ENCODE results near the gene RFX2.

The RFX2 gene

DNA sequence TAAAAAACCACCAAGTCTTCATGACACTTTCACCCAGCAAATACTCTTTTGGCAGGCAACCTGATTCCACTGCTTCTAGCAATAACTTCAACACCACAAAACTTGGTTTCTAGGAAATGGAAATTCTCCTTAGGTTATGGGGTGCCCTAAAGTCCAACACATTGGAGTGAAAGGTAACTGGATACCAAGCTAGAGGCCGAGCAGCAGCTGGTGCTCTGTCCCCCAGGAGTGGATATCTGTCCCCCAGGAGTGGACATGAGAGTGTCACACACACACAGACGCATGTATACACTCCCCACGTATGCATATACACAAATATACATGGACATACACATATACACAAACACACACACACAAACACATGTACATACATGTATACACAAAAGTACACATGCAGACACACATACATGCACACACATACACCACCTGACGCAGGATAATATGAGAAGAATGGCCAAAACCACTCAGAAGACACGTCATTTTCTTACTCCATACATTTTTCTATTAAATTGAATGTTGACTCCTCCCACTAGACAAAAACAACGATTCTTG, 50.8 kb downstream of the RFX2 start:
- DNase-seq = no peak

DNA sequence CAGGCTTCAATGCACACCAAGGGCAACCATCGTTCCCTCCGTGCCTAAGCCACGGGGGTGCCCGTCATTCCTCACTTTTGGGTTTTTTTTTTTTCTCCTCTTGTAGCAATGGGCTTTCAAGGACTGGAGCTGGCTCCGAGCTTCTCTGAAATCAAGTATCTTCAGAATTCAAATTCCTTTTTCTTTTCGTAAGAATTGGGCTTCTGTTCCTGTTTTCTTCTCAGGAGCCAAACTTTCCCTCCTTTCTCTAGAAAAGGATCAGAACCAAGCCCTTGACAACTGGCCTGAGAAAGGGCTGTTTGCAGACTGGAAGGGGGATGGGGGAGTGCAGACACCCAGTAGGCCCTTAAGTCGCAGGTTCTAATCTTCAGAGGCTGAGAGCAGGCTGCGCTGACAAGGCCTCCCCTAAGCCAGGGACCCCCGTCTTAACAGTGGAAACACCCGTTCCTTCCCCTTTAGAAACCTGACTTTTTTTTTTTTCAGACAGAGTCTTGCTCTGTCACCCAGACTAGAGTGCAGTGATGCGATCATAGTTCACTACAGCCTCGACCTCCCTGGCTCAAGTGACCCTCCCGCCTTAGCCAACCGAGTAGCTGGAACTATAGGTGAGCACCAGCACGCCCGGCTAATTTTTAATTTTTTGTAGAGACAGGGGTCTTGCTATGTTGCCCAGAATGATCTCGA, 51.6 kb downstream of the RFX2 start:
- DNase-seq = no peak

DNA sequence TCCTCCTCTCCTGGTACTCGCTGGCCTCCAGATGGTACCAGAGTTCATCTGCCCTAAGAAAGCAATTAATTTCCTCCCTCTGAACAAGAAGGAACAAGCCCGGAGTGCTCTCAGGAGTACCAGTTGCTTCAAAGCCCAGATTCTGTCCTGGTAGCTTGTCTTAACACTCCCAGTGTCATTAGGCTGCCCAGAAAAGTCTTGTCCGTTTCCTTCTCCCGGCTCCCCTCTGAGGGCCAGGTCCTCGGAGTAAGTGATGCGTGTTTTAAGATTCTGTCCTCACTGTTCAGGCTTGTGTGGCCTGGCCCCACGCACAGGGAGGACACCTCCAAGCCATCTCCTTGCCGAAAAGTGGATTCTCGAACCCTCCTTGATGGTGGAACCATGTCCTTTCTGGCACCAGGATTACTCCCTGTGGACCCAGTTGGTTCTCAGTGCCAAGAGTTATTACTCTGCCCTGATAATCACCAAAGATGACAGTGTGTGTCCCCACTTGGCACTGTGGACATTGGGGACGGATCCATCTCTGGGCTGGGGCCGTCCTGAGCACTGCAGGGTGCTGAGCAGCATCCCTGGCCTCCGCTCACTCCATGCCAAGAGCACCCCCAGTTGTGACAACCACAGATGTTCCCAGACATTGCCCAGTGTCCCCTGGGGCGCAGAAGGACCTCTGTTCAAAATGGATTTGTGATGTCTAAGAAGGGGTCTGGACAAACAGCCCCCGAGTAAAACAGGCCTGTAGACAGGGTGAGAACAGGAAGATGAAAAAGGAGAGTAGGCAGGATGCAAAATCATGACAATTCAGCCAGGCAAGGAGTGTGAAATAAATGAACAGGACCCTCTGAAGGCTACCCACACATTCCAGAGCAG, 52.4 kb downstream of the RFX2 start:
- no peak for DNase-seq

DNA sequence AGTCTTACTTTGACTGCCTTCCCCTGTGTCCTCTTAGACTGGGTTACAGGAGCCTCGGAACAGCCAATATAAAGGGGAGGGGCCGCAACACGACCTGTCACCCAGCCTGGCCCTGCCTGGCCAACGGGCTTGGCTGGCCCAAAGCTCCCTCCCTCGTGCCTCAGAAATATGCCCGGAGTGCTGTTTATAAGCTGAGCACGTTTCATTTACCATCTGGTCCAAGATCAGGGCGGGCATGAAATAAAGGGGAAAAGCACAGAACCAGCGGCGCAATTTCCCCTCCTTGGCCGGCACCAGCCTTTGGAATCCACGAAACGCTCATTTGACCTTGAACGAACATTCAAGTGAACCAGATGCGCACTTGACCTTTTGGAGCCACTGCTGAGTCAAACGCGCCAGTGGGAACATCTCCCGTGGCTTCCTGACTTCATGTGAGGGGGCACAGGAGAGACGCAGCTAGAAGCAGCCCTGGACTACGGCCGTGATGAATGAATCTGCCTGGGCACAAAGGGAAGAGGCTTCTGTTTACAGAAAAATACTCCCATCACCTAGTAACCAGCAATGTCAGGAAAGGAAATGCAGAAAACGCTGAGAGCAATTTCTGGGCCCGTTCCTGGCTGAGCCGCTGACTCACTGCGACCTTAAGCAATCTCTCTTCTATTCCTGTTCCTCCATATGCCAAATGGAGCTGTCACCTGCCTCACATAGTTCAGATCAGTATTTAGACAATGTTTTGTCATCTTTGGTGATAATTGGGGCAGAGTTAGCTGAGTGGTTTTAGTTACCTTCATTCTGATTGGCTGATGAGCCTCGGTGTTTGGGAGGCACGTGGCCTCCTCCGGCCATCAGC, 53.3 kb downstream of the RFX2 start:
- DNase-seq = no peak

DNA sequence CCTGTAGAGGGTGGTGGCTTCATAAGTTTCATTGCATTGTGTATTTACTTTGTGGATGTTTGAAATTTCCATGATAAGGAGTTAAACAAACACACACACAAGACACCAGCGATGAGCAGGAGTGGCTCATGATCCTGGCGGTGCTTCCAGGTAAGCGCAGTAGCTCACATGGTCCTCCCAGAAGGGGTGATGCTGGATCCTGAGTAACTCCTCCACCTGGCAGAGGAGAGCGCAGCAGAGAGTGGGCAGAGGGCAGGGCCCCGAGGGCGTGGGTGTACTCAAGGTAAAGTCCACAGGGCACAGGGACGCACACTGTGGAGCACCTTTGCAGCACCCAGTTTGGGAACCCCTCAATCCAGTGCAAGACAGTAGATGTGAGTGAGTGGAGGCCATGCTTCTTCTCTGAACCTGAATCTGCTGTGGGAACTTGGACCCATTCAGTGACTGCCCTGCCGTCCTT, 54.0 kb downstream of the RFX2 start:
- DNase-seq = no peak

DNA sequence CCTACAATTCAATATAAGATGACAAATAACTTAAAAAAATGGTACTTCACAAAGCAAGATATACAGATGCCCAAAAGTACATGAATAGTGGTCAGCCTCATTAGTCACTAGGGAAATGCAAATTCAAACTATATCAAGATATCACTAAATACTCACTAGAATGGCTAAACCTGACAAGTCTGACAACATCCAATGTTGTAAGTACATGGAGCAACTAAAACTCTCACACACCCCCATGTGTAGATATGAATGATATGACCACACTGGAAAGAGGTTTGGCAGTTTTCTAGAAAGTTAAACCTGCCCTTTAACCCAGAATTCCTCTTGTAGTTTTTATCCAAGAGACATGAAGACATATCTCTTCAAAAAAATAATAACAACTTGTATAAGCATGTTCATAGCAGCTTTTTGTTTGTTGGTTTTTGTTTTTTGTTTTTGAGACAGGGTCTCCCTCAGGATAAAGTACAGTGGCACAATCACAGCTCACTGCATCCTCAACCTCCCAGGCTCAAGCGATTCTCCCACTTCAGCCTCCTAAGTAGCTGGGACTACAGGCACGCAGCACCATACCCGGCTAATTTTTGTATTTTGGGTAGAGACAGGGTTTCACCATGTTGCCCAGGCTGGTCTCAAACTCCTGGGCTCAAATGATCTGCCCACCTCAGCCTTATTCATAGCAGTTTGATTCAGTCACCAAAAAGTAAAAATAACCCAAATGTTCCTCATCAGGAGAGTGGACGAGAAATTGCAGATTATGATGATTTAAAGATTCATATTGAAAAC, 55.1 kb downstream of the RFX2 start:
- DNase-seq = no peak

DNA sequence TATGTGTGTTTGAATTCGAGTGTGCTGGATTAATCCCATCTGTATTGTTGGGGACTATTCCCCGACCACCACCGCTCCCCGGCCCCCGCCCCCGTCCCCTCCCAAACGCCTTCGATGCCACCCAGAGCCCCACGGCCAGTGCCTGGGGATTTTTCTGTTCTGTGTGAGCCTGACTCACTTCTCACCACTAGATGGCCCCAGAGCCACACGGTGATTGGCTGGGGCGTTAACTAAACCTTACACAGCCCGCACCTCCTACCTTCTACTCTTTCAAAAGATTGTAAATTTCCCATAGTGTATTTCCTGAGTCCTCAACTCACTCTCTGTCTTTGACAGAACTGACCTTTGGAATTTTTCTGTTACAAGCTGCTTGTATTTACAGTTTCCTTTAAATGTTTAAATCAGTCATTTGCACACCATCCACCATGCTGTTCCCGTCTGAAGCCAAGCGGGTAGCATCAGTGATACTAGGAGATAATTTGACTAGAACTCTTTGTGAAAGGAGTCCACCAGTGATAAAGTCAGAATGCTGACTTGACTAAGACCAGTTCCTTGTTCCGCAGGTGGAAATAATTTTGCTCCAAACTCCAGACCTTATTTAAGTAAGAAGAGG, 61.4 kb downstream of the RFX2 start:
- peak; percentile 84 for DNase-seq

DNA sequence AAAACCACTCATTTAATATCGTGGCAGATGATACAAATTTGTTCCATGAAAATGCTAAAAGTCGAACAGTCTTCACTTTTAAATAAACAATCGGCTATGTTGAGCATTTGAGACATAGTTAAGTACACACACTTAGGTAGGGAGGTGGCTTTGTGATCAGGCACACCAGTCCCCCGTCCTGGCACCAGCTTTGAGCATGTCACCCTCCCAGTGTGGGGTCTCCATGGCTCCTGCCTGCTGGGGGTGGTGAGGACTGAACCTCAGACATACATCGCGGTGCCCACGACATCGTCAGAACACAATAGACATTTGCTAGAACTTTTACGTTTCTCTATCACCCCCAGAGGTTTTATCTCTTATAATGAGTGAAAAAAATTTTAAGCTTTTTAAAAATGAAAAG, 62.0 kb downstream of the RFX2 start:
- DNase-seq = peak; percentile 19

DNA sequence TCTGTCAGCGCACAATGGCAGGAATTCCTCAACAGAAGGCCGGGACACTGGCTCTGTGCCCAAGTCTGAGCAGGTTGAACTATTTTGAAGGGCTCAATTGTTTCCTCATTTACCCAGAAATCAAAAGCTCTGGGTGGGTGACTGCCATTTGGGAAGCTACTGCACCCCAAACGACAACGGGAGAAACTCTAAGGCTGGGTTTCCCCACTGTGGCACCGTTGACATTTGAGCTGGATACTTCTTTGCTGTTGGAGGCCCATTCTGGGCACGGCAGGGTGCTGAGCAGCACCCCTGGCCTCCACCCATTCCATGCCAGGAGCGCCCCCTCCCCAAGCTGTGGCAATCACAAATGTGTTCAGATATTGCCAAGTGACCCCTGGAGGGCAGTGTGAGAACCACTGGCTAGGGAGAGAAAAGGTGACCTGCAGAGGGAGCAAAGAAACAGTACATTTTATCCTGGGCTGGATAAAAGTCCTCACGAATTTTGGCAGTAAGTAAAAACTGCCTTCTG, 62.5 kb downstream of the RFX2 start:
- peak; percentile 22 for DNase-seq

DNA sequence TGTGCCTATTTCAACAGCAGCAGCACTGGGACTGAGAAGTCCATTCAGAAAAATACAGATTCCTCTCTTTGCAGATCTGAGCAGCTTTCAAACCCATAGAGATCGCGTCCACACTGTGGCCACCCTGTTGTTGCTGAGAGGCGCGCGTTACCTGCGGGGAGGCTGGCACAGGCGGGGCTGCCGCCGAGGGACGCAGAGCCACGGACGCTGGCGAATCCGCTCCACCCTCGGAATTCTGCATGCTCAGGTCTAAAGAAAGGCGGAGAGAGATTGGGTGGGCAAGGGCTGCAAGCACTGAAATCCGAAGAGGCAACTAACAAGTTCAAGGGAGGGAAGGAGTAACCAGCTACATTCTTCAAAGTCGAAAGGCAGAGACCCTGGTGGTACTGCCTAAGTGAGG, 63.0 kb downstream of the RFX2 start:
- DNase-seq = no peak

DNA sequence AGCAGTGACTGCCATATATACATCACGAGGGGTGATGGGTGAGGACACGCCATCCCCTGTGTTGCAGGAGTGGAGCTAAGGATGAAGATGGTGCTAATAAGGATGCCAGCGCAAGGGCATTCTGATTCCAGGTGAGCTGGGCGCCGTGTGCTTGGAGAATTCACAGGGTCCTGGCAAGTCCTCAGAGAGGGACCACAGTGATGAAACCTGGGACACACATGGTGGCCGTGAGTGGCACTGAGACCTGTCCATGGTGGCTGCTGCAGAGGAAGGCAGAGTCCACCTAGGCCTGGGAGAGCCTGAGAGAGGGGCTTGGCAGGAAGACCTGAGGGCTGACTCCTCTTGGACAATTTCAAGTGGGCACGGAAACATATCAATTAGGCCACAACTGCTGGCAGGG, 65.2 kb downstream of the RFX2 start:
- DNase-seq = no peak

DNA sequence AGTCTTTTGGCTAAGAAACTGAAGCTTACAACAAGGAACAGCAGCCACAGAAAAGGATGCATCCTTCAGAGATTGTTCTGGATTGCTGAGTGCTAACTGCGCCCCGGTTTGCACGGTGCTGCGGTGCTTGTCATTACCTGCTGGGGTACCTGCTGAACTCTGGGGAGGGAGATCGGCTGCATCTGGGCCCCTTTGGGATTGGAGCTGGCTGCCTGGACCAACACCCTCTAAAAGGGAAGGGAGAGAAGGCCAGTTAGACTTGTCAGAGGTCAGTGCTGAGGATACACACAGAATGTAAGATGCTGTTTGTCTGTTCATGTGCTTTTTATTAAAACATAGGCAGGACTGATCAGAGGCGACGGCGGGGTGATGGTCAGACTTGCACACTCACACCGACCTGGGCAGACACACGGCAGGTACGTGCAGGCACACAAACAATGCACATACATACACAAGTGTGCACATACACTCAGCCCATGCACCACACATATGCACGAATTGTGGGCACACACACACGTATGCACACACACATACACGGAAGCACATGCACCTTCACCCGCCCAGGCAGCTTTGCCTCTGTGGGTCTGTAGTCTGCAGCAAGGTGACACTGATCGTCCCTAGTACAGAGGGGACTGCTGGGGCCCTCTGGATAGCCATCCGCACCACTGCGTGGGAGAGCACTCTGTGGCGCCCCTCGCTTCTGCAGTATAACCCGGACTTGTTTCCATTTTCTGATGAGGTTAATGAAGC, 66.1 kb downstream of the RFX2 start:
- no peak for DNase-seq

DNA sequence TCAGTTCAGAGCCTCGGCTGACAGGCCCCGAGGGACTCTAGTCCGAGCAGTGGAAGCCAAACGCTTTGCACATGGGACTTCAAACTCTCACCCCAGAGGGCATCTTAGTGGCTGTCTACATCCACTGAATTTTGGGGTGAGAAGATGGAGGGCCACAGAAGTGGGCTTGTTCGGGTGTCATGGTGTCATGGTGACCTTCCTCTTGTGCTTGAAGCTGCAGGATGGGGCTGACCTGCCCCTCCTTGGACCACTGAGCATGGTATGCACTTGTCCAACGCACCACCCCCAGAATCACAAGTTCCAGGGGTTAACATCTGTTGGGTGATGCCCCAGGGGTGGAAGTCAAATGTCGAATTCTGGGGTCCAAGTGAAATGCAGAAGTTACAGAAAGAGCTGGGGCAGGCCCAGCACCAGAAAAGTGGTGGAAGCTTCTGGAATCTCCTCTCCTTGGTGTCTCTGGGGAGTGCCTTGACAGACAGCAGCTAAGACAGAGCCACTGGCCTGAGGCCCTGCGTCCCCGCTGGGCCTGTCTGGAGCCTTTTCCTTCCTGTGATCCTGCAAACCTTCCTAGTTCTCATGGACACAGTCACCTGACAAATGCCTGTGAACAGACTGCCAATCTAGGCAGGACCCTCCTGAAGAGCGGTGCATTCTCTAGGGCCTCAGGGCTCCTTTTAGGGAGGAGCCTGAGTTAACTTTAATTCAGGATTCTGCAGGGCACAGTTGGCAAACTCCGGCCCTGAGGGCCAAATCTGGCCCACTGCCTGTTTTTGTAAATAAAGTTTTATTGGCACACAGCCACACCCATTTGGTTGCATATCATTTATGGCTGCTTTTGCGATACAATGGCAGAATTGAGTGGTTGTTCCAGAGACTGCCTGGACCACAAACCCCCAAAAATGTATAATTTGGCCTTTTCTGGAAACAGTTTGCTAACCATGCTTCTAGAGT, 67.2 kb downstream of the RFX2 start:
- DNase-seq = peak; percentile 10

DNA sequence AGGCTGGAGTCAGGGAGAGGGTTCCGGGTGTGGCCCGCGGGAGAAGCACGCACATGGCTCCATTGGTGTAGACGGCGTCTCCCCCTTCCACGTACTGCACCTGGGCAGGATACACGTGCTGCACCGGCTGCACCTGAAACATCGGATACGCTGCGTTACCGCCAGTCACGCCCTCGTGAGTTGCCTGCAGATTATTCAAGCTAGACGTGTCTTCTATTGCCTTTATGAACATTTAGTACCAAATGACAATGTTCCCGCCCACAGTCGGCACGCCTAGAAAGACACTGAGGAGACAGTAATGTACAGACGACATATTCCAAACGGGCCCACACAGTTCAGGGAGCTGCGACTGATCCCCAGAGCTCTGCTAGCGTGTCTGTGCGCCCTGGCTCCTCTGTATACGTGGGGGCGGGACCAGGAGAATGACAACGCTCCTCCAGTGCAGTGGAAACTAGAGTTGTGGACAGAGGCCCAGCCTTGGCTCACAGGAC, 68.3 kb downstream of the RFX2 start:
- peak; percentile 19 for DNase-seq

DNA sequence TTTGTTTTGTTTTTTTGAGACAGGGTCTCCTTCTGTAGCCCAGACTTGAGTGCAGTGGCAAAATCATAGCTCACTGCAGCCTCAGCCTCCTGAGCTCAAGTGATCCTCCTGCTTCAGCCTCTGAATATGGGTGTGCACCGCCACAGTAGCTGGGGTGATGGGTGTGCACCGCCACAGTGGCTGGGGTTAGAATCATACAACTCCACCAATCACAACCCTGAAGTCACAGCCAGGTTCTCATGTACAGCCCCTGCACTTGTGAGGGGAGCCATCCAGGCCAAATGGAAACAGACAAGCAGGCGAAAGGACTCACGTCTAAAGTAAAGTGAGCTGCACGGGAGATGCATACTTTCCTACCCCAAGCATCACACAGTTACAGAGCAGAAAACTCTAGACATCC, 69.2 kb downstream of the RFX2 start:
- DNase-seq = peak; percentile 11

DNA sequence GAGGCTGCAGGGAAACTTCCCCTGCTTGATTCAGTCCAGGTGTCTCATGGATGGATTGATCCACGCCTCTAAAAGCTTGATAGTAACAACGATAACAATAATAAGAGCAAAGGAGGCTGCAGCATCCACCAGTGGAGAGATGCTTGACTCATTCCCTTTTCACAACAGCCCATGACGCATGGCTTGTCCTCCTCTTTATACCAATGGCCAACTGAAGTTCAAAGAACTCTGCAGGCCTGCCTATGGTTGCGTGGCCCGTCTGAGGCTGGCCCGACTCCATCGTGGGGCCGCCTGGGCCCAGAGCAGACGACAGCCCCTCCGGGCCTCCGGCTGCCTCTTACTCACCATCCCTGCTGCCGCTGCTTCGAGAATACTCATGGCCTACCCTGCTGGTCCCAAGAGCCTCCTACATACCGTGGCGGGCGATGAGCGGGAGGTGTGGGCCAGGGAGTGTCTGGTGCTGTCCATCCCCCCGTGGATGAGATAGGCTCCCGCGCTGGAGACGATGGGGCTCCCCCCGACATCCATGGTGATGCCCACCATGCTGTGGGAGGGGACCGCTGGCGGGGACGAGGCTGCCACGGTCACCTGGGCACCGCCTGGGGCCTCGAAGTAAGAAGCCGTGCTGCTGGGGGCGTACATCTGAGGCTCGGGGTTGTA, 70.6 kb downstream of the RFX2 start:
- DNase-seq = peak; percentile 22

DNA sequence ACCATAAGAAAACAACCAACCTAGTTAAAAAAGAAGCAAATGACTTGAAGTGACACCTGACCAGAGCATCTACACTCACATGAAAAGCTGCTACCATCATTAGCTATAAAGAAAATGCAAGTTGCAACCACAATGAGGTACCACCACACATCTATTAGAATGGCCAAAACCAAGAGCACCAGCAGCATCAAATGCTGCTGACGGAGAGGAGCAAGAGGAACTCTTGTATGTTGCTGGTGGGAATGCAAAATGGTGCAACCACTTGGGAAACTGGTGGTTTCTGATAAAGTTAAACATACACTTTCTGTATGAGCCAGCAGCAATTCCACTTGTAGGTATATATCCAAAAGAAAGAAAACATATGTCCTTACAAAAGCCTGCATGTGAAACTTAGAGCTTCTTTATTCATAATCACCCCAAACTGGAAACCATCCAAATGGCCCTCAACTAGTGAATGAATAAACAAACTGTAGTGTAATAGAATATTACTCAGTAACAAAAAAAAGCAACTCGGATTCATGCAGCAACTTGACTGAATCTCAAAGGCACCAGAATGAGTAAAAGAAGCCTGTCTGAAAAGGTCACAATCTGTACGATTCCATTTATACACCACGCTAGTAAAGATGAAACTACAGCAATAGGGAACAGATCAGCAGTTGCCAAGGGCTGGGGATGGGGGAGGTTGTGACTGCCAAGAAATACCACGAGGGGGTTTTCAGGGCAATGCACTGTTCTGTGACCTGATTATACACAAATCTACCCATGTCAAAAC, 71.5 kb downstream of the RFX2 start:
- DNase-seq = peak; percentile 64

DNA sequence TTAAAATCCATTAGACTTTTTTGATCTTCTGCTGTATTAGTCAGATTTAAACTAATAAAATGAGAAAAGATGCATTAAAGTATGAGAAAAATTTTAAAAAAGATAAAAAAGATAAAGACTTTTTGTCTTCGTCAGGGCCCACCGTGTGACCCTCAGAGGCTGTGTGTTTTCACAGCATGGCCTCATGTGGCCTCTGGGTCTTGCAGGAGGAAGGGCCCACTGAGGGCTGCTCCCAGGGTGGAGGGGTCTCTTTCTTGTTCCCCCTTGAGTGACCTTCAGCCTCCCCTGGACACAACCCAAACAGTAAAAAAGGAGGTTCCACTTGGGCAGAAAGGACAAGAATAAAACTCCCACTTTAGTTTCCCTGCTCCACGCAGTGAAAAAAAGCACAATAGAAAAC, 75.3 kb downstream of the RFX2 start:
- no peak for DNase-seq
